Epithelial cell of esophagus (primary cell): ENCODE measurements around the gene FGD2.

Experiments
- DNase-seq: peaks from one replicate; pipeline ENCODE4 v3.0.0; 2010; ENCODE audit warnings: low read depth
- H3K4me3 ChIP-seq: 2 replicates; pipeline ENCODE4 v1.5.1; 2011; ENCODE audit warnings: mild to moderate bottlenecking, low read length, control low read depth
- TF ChIP-seq, protein P1 (sequence below): IDR thresholded peaks from 2 replicates; pipeline ENCODE4 v1.5.1; 2011; ENCODE audit warnings: low read depth, mild to moderate bottlenecking, low read length, control low read depth, inconsistent platforms; ENCODE audit not compliant: insufficient read depth; ENCODE audit errors: missing control alignments

The FGD2 gene

DNA sequence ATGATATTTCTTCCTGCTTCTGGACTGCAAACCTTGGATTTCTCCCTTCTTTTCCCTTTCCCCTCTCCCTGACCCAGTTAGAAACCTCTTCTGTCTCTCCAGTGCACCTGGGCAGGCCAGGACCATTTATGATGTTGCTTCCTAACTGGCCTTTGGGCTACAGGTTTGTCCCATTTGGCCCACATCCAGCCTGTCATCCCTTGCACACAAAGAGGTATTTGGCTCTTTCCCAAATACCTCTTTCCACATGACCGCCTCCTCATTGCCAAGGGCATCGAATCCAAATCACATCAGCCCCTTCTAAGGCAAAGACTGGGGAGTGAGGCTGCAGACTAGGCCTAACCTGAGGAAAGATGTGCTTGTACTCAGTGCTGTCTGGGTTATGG is 13.6 kb downstream of the FGD2 start:
- peak; percentile 67 for DNase-seq
- H3K4me3 ChIP-seq: no peak overlapping the region
- TF ChIP-seq, protein P1, sequence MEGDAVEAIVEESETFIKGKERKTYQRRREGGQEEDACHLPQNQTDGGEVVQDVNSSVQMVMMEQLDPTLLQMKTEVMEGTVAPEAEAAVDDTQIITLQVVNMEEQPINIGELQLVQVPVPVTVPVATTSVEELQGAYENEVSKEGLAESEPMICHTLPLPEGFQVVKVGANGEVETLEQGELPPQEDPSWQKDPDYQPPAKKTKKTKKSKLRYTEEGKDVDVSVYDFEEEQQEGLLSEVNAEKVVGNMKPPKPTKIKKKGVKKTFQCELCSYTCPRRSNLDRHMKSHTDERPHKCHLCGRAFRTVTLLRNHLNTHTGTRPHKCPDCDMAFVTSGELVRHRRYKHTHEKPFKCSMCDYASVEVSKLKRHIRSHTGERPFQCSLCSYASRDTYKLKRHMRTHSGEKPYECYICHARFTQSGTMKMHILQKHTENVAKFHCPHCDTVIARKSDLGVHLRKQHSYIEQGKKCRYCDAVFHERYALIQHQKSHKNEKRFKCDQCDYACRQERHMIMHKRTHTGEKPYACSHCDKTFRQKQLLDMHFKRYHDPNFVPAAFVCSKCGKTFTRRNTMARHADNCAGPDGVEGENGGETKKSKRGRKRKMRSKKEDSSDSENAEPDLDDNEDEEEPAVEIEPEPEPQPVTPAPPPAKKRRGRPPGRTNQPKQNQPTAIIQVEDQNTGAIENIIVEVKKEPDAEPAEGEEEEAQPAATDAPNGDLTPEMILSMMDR: no peak

DNA sequence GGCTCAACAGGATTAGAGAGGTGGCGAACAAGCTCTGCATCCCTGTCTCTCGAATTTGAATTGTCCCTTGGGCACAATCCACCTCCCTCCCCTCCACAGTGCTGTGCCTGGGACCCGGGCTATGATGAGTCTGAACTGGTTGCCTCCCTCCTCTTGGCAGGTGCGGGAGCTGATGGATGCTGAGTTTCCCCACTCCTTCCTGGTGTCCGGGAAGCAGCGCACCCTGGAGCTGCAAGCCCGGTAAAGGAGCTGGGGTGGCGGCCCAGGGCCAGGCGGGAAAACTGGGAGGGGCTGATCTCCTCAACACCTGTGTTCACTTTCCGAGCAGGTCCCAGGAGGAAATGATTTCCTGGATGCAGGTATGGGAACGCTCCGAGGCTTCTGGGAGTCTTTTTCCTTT is 14.9 kb downstream of the FGD2 start:
- peak; percentile 49 for DNase-seq
- TF ChIP-seq, protein P1: peak; percentile 11
- no peak overlapping the region for H3K4me3 ChIP-seq

DNA sequence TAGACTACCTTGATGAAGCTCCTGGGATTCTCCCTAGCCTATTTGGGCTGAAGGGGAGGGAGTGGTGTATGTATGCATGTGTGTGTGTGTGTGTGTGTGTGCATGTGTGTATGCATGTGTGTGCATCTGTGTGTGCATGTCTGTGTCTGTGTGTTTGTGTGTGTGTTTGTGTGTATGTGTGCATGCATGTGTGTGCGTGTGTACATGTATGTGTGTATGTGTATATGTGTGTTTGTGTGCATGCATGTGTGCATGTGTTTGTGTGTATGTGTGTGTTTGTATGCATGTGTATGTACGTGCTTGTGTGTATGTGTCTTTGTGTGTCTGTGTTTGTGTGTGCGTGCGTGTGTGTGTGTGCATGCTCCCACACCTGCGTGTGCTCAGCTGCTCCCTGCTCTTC is 15.4 kb downstream of the FGD2 start:
- TF ChIP-seq, protein P1: no peak
- no peak overlapping the region for H3K4me3 ChIP-seq
- DNase-seq: no peak

DNA sequence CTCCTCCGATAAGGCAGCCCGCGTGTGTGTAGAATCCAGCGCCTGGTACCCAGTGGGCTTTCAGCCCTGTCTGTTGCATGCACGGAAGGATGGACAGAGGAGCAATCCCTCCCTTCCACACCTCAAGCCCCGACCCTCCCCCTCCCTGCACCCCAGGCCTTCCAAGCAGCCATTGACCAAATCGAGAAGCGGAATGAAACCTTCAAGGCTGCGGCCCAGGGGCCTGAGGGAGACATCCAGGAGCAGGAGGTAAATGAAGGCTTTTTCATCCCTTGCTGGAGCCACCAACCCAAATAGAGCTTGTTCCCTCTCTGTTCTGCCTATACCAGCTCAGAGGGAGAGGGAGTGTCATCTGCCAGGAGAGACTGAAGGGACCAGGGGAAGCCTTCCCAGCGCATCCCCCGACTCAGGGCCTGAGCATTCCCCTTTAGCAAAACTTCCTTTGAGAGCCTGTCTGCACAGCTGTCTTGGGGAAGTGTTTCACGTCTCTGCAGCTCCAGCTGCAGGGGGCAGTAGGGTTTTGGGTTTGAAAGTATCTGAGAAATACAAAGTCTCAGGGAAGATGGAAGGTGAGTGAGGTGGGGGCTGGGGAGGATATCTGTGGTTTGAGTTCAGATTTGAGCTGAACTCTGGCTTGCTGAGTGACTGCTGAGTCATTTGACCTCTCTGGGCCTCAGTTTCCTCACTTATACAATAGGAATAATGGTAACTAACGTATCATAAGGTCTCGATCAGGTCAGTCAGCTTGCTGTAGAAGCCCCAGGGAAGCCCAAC is 16.1 kb downstream of the FGD2 start:
- peak; percentile 78 for DNase-seq
- no peak overlapping the region for H3K4me3 ChIP-seq
- TF ChIP-seq, protein P1: peak; percentile 71

DNA sequence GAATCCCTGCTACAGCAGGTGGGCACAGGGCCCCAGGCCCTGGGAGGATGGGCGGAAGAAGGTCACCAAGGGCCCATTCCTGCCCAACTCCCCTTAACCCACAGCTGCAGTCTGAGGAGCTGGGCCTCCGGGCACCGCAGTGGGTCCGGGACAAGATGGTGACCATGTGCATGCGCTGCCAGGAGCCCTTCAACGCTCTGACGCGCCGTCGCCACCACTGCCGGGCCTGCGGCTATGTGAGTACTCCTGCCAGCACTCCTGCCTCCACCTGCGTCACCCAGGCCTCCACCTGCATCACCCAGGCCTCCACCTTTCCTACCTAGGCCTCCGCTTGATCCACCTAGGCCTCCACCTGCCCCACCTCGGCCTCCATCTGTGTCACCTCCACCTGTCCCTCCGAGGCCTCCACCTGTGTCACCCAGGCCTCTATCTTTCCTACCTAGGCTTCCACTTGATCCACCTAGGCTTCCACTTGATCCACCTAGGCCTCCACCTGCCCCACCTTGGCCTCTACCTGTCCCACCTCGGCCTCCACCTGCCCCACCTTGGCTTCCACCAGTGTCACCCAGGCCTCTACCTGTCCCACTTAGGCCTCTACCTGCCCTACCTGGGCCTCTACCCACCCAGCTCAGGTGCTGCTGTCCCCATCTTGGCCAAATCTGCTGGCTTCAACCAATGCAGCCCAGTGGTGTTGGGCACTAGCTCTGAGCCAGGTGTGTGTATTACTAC is 16.8 kb downstream of the FGD2 start:
- no peak overlapping the region for H3K4me3 ChIP-seq
- TF ChIP-seq, protein P1: no peak
- DNase-seq: no peak

DNA sequence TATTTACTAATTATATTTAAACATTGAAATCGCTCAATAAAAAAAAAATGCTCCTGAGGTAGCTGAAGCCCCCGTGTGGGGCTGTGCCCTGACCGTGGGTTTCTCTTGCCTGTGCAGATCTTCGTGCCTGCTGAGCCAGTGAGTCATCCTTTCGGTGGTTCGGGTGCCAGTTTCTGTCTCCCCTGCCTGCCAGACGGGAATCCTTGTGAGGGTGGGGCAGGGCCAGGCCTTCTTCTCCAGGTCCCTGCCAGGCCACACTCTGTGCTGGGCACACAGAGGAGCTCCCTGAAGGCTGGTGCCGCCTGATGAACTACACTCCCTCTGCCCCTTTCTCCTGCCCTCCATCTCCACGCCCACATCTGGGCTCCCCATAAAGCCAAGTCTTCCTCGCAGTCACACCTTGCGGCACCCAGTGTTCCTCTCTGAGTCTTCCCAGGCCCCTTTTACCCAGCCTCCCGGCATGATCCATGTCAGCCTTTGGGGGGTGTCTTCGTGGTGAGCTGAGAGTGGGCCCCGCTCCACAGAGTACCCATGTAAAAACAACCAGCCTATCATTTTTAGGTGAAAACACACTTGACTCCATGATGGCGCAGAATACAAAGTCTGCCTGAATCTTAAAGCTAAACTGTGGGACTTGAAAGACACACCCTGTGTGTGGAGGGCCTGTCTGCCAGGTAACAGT is 19.3 kb downstream of the FGD2 start:
- TF ChIP-seq, protein P1: no peak
- peak; percentile 98 for DNase-seq
- H3K4me3 ChIP-seq: no peak overlapping the region
